Left colon (tissue), 2 donors: Measurements from ENCODE around the gene DACH2. TPM values are rescaled to one million over a fixed set of nuclear protein-coding genes. Genes with fewer than 3 reads are reported as not detected.

Experiments
- ATAC-seq: fragments of 200-7000 bp; cut with Tn5 transposase; one replicate; pipeline ENCODE4 v1.9.1; 2020; ENCODE audit warnings: mild to moderate bottlenecking, moderate library complexity
- DNase-seq, 2 donors: peaks; one replicate each; pipeline ENCODE4 v3.0.0-alpha.2; 2020
- intact Hi-C, 2 donors: fragments of 100-400 bp; cut with DNase I in 1 of 2; cut with micrococcal nuclease in 1 of 2; formaldehyde crosslinking; loops; one replicate each; pipeline versions ENCODE4 v1.11.2 to v1.14.0; 2022; cut with DNase I, micrococcal nuclease
- total RNA-seq, 2 donors: library from RNA; stranded (reverse); fragmentation: NEBNext Ultra II Directional; extraction: Animal tissue kit (Norgen Biotek cat#: 25700); gene quantifications; one replicate each; pipeline ENCODE4 v1.2.1, GENCODE V29; 2021
- donor health status: DM: no; HTN: no; CAD: no.
- donor health status: DM: yes; HTN: yes; CAD: no.

DACH2 gene
- total RNA-seq, 2 donors from 2014 or later = not detected

- DNase-seq (no peak), ATAC-seq (no peak)
- intact Hi-C loops = no loop called here
Observed at GRCh38 chrX:86241547-86241946, 93.3 kb downstream of the DACH2 start.

DNA sequence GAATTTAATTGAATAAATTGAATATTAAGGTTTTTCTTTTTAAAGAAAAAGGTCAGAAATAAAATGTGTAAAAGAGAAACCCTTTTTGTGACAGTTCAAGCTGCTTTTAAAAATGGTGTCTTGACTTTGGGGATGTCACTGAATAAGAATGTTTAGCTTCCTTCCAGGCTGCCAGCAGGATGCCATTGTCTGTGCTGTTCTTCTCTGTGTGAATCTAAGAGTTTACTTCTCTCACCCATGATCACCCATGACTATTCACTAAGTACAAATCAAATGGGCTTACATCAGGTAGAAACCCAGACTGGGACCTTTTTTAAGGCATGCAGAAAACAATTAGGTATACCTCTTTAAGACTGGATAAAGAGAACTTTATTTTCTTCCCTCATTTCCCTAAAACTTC, 115.3 kb downstream of the DACH2 start:
- ATAC-seq (no peak), DNase-seq (no peak)
- intact Hi-C loops = no loop called here

DNA sequence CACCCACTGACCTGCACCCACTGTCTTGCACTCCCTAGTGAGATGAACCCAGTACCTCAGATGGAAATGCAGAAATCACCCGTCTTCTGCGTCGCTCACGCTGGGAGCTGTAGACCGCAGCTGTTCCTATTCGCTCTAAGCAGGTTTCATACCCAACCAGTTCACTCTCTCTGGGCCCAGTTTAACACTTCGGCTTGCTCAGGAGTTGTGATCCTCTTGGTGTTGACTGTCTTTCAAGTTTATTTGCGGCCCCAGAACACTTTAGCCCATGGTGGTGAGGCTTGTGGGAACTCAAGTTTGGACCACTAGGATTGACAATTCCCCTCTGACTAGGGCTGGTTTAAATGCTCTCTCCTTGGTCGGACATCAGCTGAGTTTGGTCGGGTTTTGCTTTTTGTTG, 147.0 kb downstream of the DACH2 start:
- ATAC-seq (no peak), DNase-seq (no peak)
- intact Hi-C loops = no loop called here

DNA sequence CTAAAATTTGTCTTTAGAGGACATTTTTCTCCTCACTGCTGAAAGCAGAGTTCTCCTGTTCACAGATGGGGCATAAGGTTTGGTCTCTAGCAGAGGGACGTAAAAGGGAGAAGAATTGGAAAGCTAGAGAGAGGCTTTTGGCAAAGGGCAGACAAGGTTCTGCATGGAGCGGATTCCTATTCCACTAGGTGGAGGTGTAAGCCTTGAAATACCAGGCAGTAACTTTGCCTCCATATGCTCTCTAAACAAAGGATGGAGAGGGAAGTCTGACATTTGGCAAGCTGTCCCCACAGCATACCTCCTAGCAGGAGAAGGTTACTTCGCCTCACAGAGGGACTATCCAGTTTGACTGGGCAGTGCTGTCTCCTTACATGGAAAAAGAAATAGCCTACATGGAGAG, 174.7 kb downstream of the DACH2 start:
- no peak for DNase-seq
- intact Hi-C loops = no loop called here
- ATAC-seq = no peak

DNA sequence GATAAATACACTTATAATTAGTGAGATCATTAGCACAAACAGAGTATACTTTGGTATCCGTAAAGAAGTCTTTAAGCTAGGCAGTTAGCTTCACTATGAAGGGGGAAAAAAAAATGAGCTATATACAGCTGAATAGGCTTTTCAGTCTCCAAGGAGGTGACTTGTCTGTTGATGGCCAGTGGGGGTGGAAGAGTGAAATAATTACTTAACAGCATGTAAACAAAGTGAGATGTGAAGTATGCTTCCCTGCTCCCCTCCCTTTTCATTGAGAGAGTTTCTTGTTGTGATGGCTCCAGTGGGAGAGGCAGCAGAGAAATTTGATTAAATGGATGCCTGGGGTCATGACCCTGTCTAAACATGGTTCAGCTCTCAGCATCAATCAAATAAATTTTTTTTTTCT, 180.9 kb downstream of the DACH2 start:
- ATAC-seq (no peak), DNase-seq (no peak)
- intact Hi-C loops = no loop called here

- intact Hi-C loops = no loop called here
- ATAC-seq (no peak), DNase-seq (no peak)
Observed at GRCh38 chrX:86348669-86349068, 200.4 kb downstream of the DACH2 start.

- ATAC-seq = no peak
- intact Hi-C loops = no loop called here
- DNase-seq = no peak
Observed at GRCh38 chrX:86349115-86349514, 200.9 kb downstream of the DACH2 start.

- DNase-seq = no peak
- no peak for ATAC-seq
- intact Hi-C loops = no loop called here
Observed at GRCh38 chrX:86369847-86370630, 221.8 kb downstream of the DACH2 start.

DNA sequence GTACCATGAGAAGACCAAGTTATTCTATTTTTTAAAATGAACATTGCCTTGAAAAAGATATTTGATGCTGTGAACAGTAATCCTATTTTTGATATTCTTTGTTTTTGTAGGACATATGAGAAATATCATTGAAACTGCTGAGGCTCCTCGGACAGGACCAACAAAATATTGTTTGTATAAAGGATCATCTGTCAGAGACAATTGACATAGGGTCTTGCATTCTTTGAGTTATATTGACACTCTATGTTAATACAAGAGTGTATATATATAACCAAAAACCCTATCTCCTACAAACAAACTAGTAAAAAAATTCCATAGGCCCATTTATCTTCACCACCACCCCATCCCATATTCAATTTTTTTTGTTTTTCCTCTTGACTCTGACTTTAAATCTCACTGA, 222.7 kb downstream of the DACH2 start:
- intact Hi-C loops = no loop called here
- no peak for ATAC-seq
- no peak for DNase-seq

- intact Hi-C loops = no loop called here
- DNase-seq (no peak), ATAC-seq (no peak)
Observed at GRCh38 chrX:86379209-86379608, 231.0 kb downstream of the DACH2 start.

DNA sequence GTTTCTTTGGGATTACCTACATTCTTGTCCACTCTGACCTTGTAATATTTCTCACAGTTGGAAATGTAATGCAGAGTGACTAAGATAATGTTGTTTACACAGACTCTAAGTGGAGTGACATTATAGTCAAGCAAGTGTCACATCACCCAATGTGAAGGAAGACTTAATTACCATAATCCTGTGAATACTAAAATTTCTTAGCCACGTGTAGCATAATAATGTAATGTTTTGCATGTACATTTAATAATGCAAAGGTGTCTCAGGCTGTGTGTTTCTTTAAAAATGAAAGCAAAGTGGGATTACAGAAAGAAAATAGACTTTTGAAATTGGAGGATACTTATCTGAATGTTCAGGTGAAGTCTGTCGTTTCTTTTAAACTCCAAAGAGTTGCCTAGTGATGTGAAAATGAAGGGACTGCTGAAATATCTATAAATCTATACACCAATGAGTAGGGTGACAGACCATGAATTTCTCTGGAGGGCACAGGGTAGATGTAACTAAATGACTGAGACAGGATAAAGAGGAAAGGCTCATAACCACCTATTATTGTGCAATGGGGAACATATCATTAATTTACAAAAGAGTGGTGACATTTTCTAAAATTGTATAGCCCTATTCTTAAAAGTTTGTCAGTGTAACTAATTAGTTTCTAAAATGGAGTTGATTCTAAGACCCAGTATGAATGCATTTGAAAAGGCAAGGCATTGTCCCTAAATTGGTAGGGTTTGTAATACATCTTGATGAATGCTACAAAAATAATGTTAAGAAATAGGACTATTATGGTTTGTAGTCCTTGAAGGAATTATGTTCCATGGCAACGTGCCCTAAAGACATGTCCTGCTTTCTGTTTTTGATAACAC, 235.7 kb downstream of the DACH2 start:
- DNase-seq = no peak
- intact Hi-C loops = no loop called here
- ATAC-seq = no peak

- DNase-seq = no peak
- intact Hi-C loops = no loop called here
Observed at GRCh38 chrX:86407371-86407770, 259.1 kb downstream of the DACH2 start.

DNA sequence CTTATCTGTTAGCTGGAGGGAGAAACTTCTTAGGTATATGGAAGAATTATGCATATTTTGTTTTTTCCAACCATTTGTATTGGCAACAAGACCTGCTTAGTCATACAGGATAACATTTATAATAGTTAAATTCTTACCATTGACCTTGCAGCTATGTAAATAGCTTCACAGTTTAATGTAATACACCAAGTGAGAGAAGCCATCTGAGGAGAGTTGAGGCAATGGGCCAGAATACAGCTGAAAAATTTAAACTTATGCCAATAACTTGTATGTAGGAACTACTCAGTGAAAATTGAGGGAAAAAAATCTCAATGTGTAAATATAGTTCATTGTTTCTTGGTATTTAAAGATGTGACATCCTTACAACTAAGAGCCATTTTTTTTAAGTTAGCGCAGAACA, 273.5 kb downstream of the DACH2 start:
- DNase-seq (no peak), ATAC-seq (no peak)
- intact Hi-C loops = no loop called here

More at GRCh38 chrX:86407371-86407770, 259.1 kb downstream of the DACH2 start:
- no peak for ATAC-seq

GRCh38 chrX:86436116-86436515, 287.9 kb downstream of the DACH2 start:
- DNase-seq (no peak), ATAC-seq (no peak)
- intact Hi-C loops = no loop called here

- ATAC-seq (no peak), DNase-seq (no peak)
- intact Hi-C loops = no loop called here
Observed at GRCh38 chrX:86455495-86455894, 307.2 kb downstream of the DACH2 start.

DNA sequence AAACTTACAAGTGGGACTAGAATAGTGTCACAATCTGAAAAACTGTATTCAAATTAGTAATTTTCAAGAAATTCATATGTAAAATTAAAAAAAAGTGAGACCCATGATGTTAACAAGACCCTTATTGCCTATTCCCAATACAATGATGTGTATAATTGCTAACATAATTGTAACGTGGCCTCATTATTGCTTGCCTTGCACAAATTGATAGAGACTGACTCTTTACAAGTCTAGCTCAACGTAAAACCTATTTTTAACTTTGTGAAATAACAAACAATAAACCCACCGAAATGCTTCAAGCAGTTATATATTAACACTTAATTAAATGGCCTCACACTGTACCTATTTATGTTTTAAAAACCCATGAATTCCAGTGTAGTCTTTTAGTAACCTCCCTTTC, 312.5 kb downstream of the DACH2 start:
- intact Hi-C loops = no loop called here
- no peak for DNase-seq
- no peak for ATAC-seq

GRCh38 chrX:86504297-86504696, 356.0 kb downstream of the DACH2 start:
- ATAC-seq (no peak), DNase-seq (no peak)
- intact Hi-C loops = no loop called here

GRCh38 chrX:86507331-86507730, 359.1 kb downstream of the DACH2 start:
- no peak for ATAC-seq
- intact Hi-C loops = no loop called here

GRCh38 chrX:86579777-86580176, 431.5 kb downstream of the DACH2 start:
- no peak for ATAC-seq
- intact Hi-C loops = no loop called here
- no peak for DNase-seq

More at GRCh38 chrX:86507331-86507730, 359.1 kb downstream of the DACH2 start:
- no peak for DNase-seq

DNA sequence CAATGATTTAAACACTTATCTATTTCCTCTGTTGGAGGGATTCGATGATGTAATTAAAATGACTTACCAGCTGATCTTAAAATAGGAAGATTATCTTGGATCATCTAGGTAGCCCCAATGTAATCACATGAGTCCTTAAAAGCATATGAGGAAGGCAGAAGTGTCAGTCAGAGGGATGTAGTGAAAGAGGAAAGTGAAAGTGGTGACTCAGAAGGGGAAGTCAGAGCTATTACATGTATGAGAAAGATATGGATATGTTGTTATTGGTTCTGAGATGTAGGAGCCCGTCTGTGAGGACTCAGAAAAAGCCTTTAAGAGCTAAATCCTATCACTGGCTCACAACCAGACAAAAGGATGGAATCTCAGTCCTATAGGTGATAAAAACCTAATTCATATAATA, 456.4 kb downstream of the DACH2 start:
- DNase-seq (no peak), ATAC-seq (no peak)
- intact Hi-C loops = no loop called here
